NB4 (cell line): ENCODE data around the gene CLNK.
"Not testable (repeated sequence)": the region's sequence is repeated elsewhere in the genome, so short reads cannot be mapped to it uniquely, and the experiment has no call there.

ENCODE experiments used
- MYC ChIP-seq: IDR thresholded peaks from 2 replicates; pipeline ENCODE4 v1.6.1; 2011; ENCODE audit warnings: low read depth, low read length
- POLR2A ChIP-seq: IDR thresholded peaks from 2 replicates; pipeline ENCODE4 v1.6.1; 2011; ENCODE audit warnings: mild to moderate bottlenecking; ENCODE audit not compliant: insufficient read length; ENCODE audit errors: extremely low read depth
- TF ChIP-seq, protein P1 (sequence below): IDR thresholded peaks from one replicate; pipeline ENCODE4 v1.5.1; 2012; ENCODE audit warnings: low read depth, low read length
- TF ChIP-seq, protein P2 (sequence below): IDR thresholded peaks from 2 replicates; pipeline ENCODE4 v1.6.1; 2011; ENCODE audit warnings: low read depth, low read length

DNA sequence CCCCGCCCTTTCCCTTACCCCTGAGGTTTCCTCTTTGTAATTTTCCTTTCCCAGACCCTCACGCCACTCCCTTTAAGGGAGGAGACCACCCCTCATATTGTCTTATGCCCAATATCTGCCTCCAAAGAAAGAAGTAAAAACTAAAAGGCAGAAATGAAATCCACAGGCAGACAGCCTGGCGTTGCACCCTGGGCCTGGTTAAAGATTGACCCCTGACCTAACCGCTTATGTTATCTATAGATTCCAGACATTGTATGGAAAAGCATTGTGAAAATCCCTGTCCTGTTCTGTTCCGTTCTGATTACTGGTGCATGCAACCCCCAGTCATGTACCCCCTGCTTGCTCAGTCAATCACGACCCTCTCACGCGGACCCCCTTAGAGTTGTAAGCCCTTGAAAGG is 110.0 kb downstream of the CLNK start:
- TF ChIP-seq, protein P1, sequence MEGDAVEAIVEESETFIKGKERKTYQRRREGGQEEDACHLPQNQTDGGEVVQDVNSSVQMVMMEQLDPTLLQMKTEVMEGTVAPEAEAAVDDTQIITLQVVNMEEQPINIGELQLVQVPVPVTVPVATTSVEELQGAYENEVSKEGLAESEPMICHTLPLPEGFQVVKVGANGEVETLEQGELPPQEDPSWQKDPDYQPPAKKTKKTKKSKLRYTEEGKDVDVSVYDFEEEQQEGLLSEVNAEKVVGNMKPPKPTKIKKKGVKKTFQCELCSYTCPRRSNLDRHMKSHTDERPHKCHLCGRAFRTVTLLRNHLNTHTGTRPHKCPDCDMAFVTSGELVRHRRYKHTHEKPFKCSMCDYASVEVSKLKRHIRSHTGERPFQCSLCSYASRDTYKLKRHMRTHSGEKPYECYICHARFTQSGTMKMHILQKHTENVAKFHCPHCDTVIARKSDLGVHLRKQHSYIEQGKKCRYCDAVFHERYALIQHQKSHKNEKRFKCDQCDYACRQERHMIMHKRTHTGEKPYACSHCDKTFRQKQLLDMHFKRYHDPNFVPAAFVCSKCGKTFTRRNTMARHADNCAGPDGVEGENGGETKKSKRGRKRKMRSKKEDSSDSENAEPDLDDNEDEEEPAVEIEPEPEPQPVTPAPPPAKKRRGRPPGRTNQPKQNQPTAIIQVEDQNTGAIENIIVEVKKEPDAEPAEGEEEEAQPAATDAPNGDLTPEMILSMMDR: not testable (repeated sequence)
- not testable (repeated sequence) for TF ChIP-seq POLR2A, MYC
- TF ChIP-seq, protein P2, sequence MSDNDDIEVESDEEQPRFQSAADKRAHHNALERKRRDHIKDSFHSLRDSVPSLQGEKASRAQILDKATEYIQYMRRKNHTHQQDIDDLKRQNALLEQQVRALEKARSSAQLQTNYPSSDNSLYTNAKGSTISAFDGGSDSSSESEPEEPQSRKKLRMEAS: not testable (repeated sequence)
